Astrocyte (in vitro differentiated cells and primary cell): ENCODE results near the gene IL17A.

Source experiments
- EZH2 ChIP-seq: IDR thresholded peaks from 2 replicates; pipeline ENCODE4 v1.6.1; 2012; ENCODE audit warnings: mild to moderate bottlenecking, low read length, inconsistent platforms; ENCODE audit not compliant: insufficient read depth
- TF ChIP-seq, protein P1 (sequence below): IDR thresholded peaks from 2 replicates; pipeline ENCODE4 v1.5.1; 2011; ENCODE audit warnings: low read depth, mild to moderate bottlenecking, inconsistent platforms, low read length, moderate library complexity; ENCODE audit not compliant: insufficient read depth

DNA sequence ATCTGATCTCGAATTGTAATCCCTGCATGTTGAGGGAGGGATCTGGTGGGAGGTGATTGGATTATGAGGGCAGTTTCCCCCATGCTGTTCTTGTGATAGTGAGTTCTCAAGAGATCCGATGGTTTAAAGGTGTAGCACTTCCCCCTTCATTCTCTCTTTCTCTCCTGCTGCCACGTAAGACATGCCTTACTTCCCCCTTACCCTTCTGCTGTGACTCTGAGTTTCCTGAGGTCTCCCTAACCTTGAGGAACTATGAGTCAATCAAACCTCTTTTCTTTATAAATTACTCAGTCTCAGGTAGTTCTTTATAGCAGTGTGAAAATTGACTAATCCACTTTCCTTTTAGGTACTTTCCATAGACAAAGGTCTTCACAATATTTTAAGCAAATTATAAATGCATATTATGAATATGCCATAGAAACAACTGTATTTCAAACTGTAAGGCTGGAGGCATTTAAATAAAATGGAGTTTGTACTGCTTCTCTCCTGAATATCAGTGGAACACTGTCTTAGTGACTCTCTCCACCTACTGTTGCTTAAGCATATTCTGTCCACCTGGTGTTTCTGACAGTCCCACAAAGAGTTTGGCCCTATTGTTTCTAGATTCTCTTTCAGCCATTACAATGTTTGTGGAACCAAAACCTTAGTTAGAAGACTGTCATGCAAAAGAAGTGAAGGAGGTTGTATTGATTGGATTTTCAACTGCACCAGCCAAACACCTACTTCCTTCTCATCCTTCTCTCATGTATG lies 24.3 kb upstream of the IL17A start:
- TF ChIP-seq, protein P1, sequence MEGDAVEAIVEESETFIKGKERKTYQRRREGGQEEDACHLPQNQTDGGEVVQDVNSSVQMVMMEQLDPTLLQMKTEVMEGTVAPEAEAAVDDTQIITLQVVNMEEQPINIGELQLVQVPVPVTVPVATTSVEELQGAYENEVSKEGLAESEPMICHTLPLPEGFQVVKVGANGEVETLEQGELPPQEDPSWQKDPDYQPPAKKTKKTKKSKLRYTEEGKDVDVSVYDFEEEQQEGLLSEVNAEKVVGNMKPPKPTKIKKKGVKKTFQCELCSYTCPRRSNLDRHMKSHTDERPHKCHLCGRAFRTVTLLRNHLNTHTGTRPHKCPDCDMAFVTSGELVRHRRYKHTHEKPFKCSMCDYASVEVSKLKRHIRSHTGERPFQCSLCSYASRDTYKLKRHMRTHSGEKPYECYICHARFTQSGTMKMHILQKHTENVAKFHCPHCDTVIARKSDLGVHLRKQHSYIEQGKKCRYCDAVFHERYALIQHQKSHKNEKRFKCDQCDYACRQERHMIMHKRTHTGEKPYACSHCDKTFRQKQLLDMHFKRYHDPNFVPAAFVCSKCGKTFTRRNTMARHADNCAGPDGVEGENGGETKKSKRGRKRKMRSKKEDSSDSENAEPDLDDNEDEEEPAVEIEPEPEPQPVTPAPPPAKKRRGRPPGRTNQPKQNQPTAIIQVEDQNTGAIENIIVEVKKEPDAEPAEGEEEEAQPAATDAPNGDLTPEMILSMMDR = no peak
- TF ChIP-seq EZH2 = no peak
